HL-60 (cell line): ENCODE results near the gene NAALADL2.

Experiments
- DNase-seq, 2 experiments: peaks; one replicate each; pipeline ENCODE4 v3.0.0-alpha.2; 2010 to 2020; ENCODE audit warnings: low read depth in 1 of 2, low spot score in 1 of 2
- H3K27ac ChIP-seq: fragments of 250-450 bp; sonication (Bioruptor Pico); replicated peaks from 2 replicates; pipeline ENCODE4 v1.5.1; 2020; ENCODE audit warnings: mild to moderate bottlenecking, moderate library complexity
- H3K27me3 ChIP-seq: fragments of 250-450 bp; sonication (Bioruptor Pico); 2 replicates; pipeline ENCODE4 v1.5.1; 2021; ENCODE audit warnings: mild to moderate bottlenecking, moderate library complexity; ENCODE audit not compliant: insufficient read depth, poor library complexity, severe bottlenecking
- H3K4me3 ChIP-seq: replicated peaks from 2 replicates; pipeline ENCODE4 v1.5.1; 2011; ENCODE audit warnings: mild to moderate bottlenecking, control low read depth, low read length; ENCODE audit not compliant: insufficient read depth
- CTCF ChIP-seq: IDR thresholded peaks from one replicate; pipeline ENCODE4 v1.5.1; 2011; ENCODE audit warnings: low read length, control low read depth, inconsistent platforms; ENCODE audit not compliant: insufficient read depth
- GABPA ChIP-seq: IDR thresholded peaks from 2 replicates; pipeline ENCODE4 v1.6.1; 2012; ENCODE audit warnings: low read depth
- POLR2AphosphoS5 ChIP-seq: IDR thresholded peaks from 2 replicates; pipeline ENCODE4 v1.6.1; 2012; ENCODE audit warnings: low read depth
- REST ChIP-seq: IDR thresholded peaks from 2 replicates; pipeline ENCODE4 v1.6.1; 2012; ENCODE audit warnings: low read depth; ENCODE audit not compliant: insufficient replicate concordance
- SPI1 ChIP-seq: IDR thresholded peaks from 2 replicates; pipeline ENCODE4 v1.6.1; 2012; ENCODE audit warnings: low read depth, mild to moderate bottlenecking, borderline replicate concordance

NAALADL2 gene

GRCh38 chr3:175620093-175620492 is 761.0 kb downstream of the NAALADL2 start:
- no peak for DNase-seq
- no peak overlapping the region for H3K27ac ChIP-seq
- no peaks in the 10 kb centered on the region for H3K27me3 ChIP-seq
- H3K4me3 ChIP-seq = no peak overlapping the region
- TF ChIP-seq REST (no peak), GABPA (no peak), CTCF (no peak), POLR2AphosphoS5 (no peak), SPI1 (no peak)

GRCh38 chr3:175620532-175620931 is 761.4 kb downstream of the NAALADL2 start:
- no peaks in the 10 kb centered on the region for H3K27me3 ChIP-seq
- no peak for DNase-seq
- H3K27ac ChIP-seq = no peak overlapping the region
- no peak overlapping the region for H3K4me3 ChIP-seq
- TF ChIP-seq CTCF = no peak
- TF ChIP-seq GABPA = no peak
- TF ChIP-seq REST = no peak
- TF ChIP-seq SPI1 = no peak

DNA sequence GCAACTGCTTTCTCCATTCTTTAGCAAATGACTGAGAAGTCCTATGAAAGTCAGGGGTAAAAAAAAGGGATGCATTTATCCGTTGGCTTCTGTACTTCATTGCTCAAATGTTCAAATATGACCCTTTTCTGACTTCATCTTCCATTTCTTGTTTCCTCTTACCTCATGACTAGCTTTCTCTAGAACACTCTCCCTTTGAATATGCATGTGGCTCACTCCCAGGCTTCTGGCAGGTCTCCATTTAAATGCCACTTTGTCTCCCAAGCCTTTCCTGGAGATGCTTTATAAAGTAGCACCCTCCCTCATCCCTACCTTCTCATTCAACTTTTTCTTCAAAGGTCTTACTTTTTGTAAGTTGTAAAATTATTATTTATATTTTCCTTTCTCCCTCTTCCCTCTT is 781.8 kb downstream of the NAALADL2 start:
- Histone ChIP-seq H3K27me3 (no peaks in the 10 kb centered on the region), H3K4me3 (no peak overlapping the region), H3K27ac (no peak overlapping the region)
- TF ChIP-seq REST (no peak), CTCF (no peak), POLR2AphosphoS5 (no peak), SPI1 (no peak), GABPA (no peak)
- no peak for DNase-seq
